ENCODE measurements around the gene LGR6. TPM values are rescaled to one million over a fixed set of nuclear protein-coding genes. Genes with fewer than 3 reads are reported as not detected.

The LGR6 gene
- not detected in 2 replicates for total RNA-seq

GRCh38 chr1:202193614-202194327, at the start of gene LGR6:
Gene LGR6 (plus strand): TSS chr1:202193799. CDS start chr1:202193990, 191 bp downstream.

GRCh38 chr1:202144402-202145067, 49.1 kb upstream of the LGR6 start, which contains the start of gene ARL8A:
Gene ARL8A (minus strand): TSS chr1:202144737. CDS start chr1:202144572, 165 bp downstream.

GRCh38 chr1:202160377-202160940, 33.1 kb upstream of the LGR6 start, which contains the start of gene PTPN7:
Gene PTPN7 (minus strand): TSS chr1:202160602. CDS start chr1:202159402, 1,200 bp downstream.

GRCh38 chr1:202348509-202349205, 155.1 kb downstream of the LGR6 start, which contains the start of gene PPP1R12B:
Gene PPP1R12B (plus strand): TSS chr1:202348699. CDS start chr1:202348852, 153 bp downstream.

Other genes starting within 250 kb of the LGR6 start
- gene LMOD1, start 247.3 kb upstream of the LGR6 start, total RNA-seq: not detected in 2 replicates
- gene TIMM17A, start 238.3 kb upstream of the LGR6 start, total RNA-seq: 43.3 and 57.8 TPM in 2 replicates
- gene RNPEP, start 211.2 kb upstream of the LGR6 start, total RNA-seq: 93.3 and 109 TPM in 2 replicates
- gene ELF3, start 183.2 kb upstream of the LGR6 start, total RNA-seq: 77.4 and 79.1 TPM in 2 replicates
- under 0.01 TPM in 1 of 2 replicates, not detected in the other for gene GPR37L1, start 70.9 kb upstream of the LGR6 start, total RNA-seq
- 30.1 and 44.3 TPM in 2 replicates for gene ARL8A, start 49.1 kb upstream of the LGR6 start, total RNA-seq
- gene PTPN7, start 33.2 kb upstream of the LGR6 start, total RNA-seq: not detected in 2 replicates
- gene UBE2T, start 148.1 kb downstream of the LGR6 start, total RNA-seq: 6.0 and 14.7 TPM in 2 replicates
- gene PPP1R12B, start 154.9 kb downstream of the LGR6 start, total RNA-seq: 11.6 and 25.4 TPM in 2 replicates

Data from tracheal epithelial cell (primary cell).